Heart right ventricle (tissue), 16 donors: ENCODE results near the gene GMPR. TPM values are rescaled to one million over a fixed set of nuclear protein-coding genes. Genes with fewer than 3 reads are reported as not detected.

Experiments
- ATAC-seq, 8 donors: fragments of 200-7000 bp; cut with Tn5 transposase; one replicate each; pipeline ENCODE4 v1.9.1; 2020; ENCODE audit warnings: mild to moderate bottlenecking in 8 of 8, moderate library complexity in 8 of 8, moderate number of reproducible peaks in 1 of 8
- DNase-seq, 2 donors: peaks; one replicate each; pipeline ENCODE4 v3.0.0-alpha.2; 2020
- H3K27ac ChIP-seq, 10 donors: fragments of 200-600 bp; sonication (generic) in 2 of 10; one replicate each; pipeline versions ENCODE4 v1.5.0 to v1.8.0; 2020 to 2022; ENCODE audit warnings: mild to moderate bottlenecking in 3 of 10
- H3K27me3 ChIP-seq, 7 donors: fragments of 200-600 bp; one replicate each; pipeline ENCODE4 v1.8.0; 2021 to 2022; ENCODE audit warnings: mild to moderate bottlenecking in 2 of 7
- H3K36me3 ChIP-seq, 9 donors: fragments of 200-600 bp; sonication (generic) in 1 of 9; one replicate each; pipeline versions ENCODE4 v1.5.0 to v1.8.0; 2020 to 2022; ENCODE audit warnings: mild to moderate bottlenecking in 2 of 9
- H3K4me1 ChIP-seq, 9 donors: fragments of 200-600 bp; sonication (generic) in 1 of 9; one replicate each; pipeline versions ENCODE4 v1.5.0 to v1.8.0; 2020 to 2022; ENCODE audit warnings: mild to moderate bottlenecking in 4 of 9
- H3K4me3 ChIP-seq, 10 donors: fragments of 200-600 bp; sonication (generic) in 2 of 10; one replicate each; pipeline versions ENCODE4 v1.5.0 to v1.8.0; 2020 to 2022; ENCODE audit warnings: mild to moderate bottlenecking in 7 of 10, moderate library complexity in 2 of 10
- H3K9me3 ChIP-seq, 11 donors: fragments of 200-600 bp in 10 of 11; sonication (generic) in 2 of 11; one replicate each; pipeline versions ENCODE4 v1.5.0 to v1.8.0; 2013 to 2022; ENCODE audit warnings: mild to moderate bottlenecking in 2 of 11, control low read depth in 1 of 11, moderate library complexity in 1 of 11
- CTCF ChIP-seq, 9 donors: fragments of 200-600 bp; sonication (generic) in 2 of 9; IDR thresholded peaks; one replicate each; pipeline versions ENCODE4 v1.5.0 to v1.8.0; 2021 to 2022; ENCODE audit warnings: antibody characterized with exemption in 9 of 9, mild to moderate bottlenecking in 5 of 9, moderate library complexity in 1 of 9
- WGBS, 2 donors: extraction: QIAGEN DNeasy Blood & Tissue Kit; methylation state at CpG; one replicate each; pipeline ENCODE4 v1.1.7; 2013; ENCODE audit warnings: inconsistent platforms in 1 of 2; 5-methylcytosine and 5-hydroxymethylcytosine counted together
- intact Hi-C, 10 donors: fragments of 100-400 bp; cut with DNase I; formaldehyde crosslinking; loops; one replicate each; pipeline versions ENCODE4 v1.11.1 to v1.14.2; 2022
- polyA plus RNA-seq, 2 donors: library from polyadenylated mRNA; stranded (reverse); fragments of 200-250 nt; gene quantifications; one replicate each; pipeline ENCODE4 v1.2.3, GENCODE V29; 2013
- total RNA-seq, 10 donors: library from RNA; stranded (reverse); fragmentation: NEBNext Ultra II Directional in 3 of 10; extraction: Animal tissue kit (Norgen Biotek cat#: 25700) in 3 of 10; gene quantifications; one replicate each; pipeline versions ENCODE4 v1.2.1 to v1.2.4, GENCODE V29; 2021 to 2023
- donor health status: Arrhythmogenic right ventricular cardiomyopathy.
- donor health status: ischemic (EF 13 %, LVEDD 7.1; RV severe dilation, severe dysfunction).
- donor health status: healthy with polysubstance abuse.
- donor health status: DM: no; HTN: yes; CAD: no.
- donor health status: DM: no; HTN: no; CAD: no.
- donor health status: ischemic (EF 25% LVEDD 6.9; RV normal size, moderate dysfunction).
- donor health status: ischemic (EF 25% LVEDD 5.7; RV mildly dilated, moderate dysfunction).
- donor health status: healthy.
- donor health status: DM: yes; HTN: yes; CAD: no.
- donor health status: Ischemic cardiomyopathy.
- donor health status: ischemic (EF 35%, LVEDD 5.7; RV mildly dilated, moderate dysfunction).
- donor health status: nonischemic (EF 11% LVEDD 7.7; RV severe dilation, severe dysfunction).
- donor health status: DM: yes; HTN: yes; CAD: no.
- donor health status: PGD.
- donor health status: ischemic (EF 29% LVEDD 5.4; RV normal size, mild dysfunction).
- donor health status: nonischemic (EF 23%, LVEDD 6.1; RV moderate dilation, normal function).

Gene GMPR
- total and polyA plus RNA-seq, 12 donors: 74.1 to 334 (median 104) TPM

- Histone ChIP-seq H3K27ac (peak overlapping the region in 7 of 10 donors; percentile 4 to 64 (median 31)), H3K4me1 (peaks cover 0 to 51% (median 32%) of the 10 kb centered on the region in 9 donors), H3K36me3 (no peaks in the 10 kb centered on the region), H3K9me3 (no peaks in the 10 kb centered on the region), H3K4me3 (peak overlapping the region in 4 of 10 donors; percentile 8 to 27 (median 16)), H3K27me3 (no peaks in the 10 kb centered on the region)
- WGBS, 2 donors: 2 to 3% methylated on average over 3 of the region's 3 CpGs
- no peak for ATAC-seq
- TF ChIP-seq CTCF (IDR thresholded peaks at IDR 0.05): no peak
- intact Hi-C loops: loop anchor here in 3 of 10 donors (5.0 to 10.0 kb wide), 4 partner anchors 41 to 91 kb away; no protein-coding TSS in a partner anchor
- DNase-seq: no peak
These were observed 1.7 kb upstream of the GMPR start for GRCh38 chr6:16236631-16237199.

- intact Hi-C loops: loop anchor here in 3 of 10 donors (5.0 to 10.0 kb wide), 4 partner anchors 40 to 90 kb away; no protein-coding TSS in a partner anchor
- H3K36me3 ChIP-seq: no peaks in the 10 kb centered on the region
- H3K9me3 ChIP-seq: no peaks in the 10 kb centered on the region
- 95% methylated on average over 7 of the region's 7 CpGs for WGBS, 2 donors
- TF ChIP-seq CTCF (IDR thresholded peaks at IDR 0.05): no peak
- H3K4me3 ChIP-seq: no peak overlapping the region
- peak overlapping the region in 6 of 10 donors; percentile 4 to 94 (median 39) for H3K27ac ChIP-seq
- no peaks in the 10 kb centered on the region for H3K27me3 ChIP-seq
- peaks cover 0 to 56% (median 37%) of the 10 kb centered on the region in 9 donors for H3K4me1 ChIP-seq
- ATAC-seq: no peak
- no peak for DNase-seq
These were observed 1.1 kb upstream of the GMPR start for GRCh38 chr6:16237242-16237641.

GRCh38 chr6:16238963-16239797 lies 793 bp downstream of the GMPR start:
- 8% methylated on average over 34 of the region's 34 CpGs for WGBS, 2 donors
- Histone ChIP-seq H3K4me1 (peaks cover 8 to 74% (median 44%) of the 10 kb centered on the region in 9 donors), H3K9me3 (no peaks in the 10 kb centered on the region), H3K27me3 (no peaks in the 10 kb centered on the region), H3K27ac (peak overlapping the region; percentile 77 to 94 (median 86)), H3K4me3 (peak overlapping the region; percentile 46 to 87 (median 76)), H3K36me3 (no peaks in the 10 kb centered on the region)
- peak in 8 of 9 donors; percentile 31 to 64 (median 57) for TF ChIP-seq CTCF (IDR thresholded peaks at IDR 0.05)
- ATAC-seq (peak; percentile 36 to 78 (median 52)), DNase-seq (peak in 1 of 2 donors; percentile 75)
- intact Hi-C loops: loop anchor here in 3 of 10 donors (1.0 to 10.0 kb wide), 6 partner anchors 38 to 88 kb away; no protein-coding TSS in a partner anchor

GRCh38 chr6:16239798-16240123 lies 1.4 kb downstream of the GMPR start:
- intact Hi-C loops: loop anchor here in 5 of 10 donors (1.0 to 10.0 kb wide), 6 partner anchors 37 to 88 kb away; no protein-coding TSS in a partner anchor
- peak in 4 of 8 donors; percentile 76 to 82 (median 78) for ATAC-seq
- H3K27me3 ChIP-seq: no peaks in the 10 kb centered on the region
- H3K9me3 ChIP-seq: no peaks in the 10 kb centered on the region
- WGBS, 2 donors: 50 to 53% methylated on average over 5 of the region's 5 CpGs
- no peaks in the 10 kb centered on the region for H3K36me3 ChIP-seq
- H3K4me3 ChIP-seq: peak overlapping the region in 9 of 10 donors; percentile 46 to 87 (median 77)
- peak in 1 of 2 donors; percentile 78 for DNase-seq
- H3K27ac ChIP-seq: peak overlapping the region; percentile 77 to 94 (median 86)
- no peak for TF ChIP-seq CTCF (IDR thresholded peaks at IDR 0.05)
- peaks cover 8 to 80% (median 46%) of the 10 kb centered on the region in 9 donors for H3K4me1 ChIP-seq
